AG04449 (cell line): Measurements from ENCODE around the gene THSD4.

Experiments used
- CTCF ChIA-PET: fragments of 350-600 bp; formaldehyde crosslinking; extraction: SDS; loops from one replicate; lab custom pipeline; 2021; ENCODE audit warnings: antibody characterized with exemption; lab: Yijun Ruan, JAX
- POLR2A ChIA-PET: fragments of 400-600, 350-600 bp; formaldehyde crosslinking; extraction: SDS; loops from one replicate; lab custom pipeline; 2020; ENCODE audit warnings: antibody characterized with exemption, inconsistent platforms; lab: Yijun Ruan, JAX
- DNase-seq: peaks from one replicate; pipeline ENCODE4 v3.0.0-alpha.2; 2010; ENCODE audit warnings: low read depth, low spot score
- H3K4me3 ChIP-seq: 2 replicates; pipeline ENCODE4 v1.5.1; 2011; ENCODE audit warnings: low read depth, mild to moderate bottlenecking, control low read depth, low read length
- TF ChIP-seq, protein P1 (sequence below): IDR thresholded peaks from one replicate; pipeline ENCODE4 v1.5.1; 2011; ENCODE audit warnings: mild to moderate bottlenecking, moderate library complexity, low read length, control low read depth, inconsistent platforms; ENCODE audit not compliant: insufficient read depth; ENCODE audit errors: missing control alignments

Gene THSD4

DNA sequence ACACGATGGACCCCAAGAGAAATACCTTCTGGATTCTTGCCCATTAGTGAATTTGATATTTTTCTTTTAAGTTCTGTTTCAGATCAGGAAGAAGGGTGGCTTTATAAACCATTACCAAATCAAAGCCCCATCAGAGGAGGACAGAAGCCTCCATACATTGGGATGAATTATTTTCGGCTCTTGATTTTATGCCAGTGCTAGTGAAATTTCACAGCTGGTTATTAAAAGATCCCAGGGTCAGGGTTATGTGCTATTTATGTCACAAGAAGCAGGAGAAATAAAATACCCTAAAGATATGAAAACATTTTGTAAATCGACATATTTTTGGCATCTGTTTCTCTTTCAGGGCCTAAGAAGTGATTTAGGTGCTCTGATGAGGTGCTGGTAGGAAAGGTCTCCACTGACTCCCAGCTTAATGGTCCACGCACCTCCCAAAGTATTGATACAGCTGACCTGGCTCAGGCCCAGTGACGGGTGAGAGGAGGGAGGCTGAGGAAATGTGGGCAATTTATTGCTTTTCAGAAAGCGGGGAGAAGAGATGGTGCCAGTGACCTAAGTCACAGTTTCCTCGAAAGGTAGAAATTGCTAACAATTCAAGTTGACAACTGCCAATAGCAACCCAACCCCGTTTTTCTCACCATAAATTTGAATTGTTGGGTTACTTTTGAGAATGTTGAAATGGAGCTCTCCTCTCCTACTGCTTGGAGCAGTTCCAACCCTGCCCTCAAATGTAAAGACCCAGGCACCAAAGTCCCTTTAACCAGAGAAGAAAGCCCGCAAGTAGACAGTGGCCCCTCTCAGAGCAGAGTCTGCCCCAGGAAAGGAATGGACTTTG lies 379.5 kb downstream of the THSD4 start:
- H3K4me3 ChIP-seq: no peak overlapping the region
- ChIA-PET CTCF (interaction anchor here (0.8 to 3.5 kb wide), 2 partner anchors 10 to 306 kb away, joined by 3 to 19 read pairs; no protein-coding TSS in a partner anchor), POLR2A (no interaction called here)
- DNase-seq: no peak
- TF ChIP-seq, protein P1, sequence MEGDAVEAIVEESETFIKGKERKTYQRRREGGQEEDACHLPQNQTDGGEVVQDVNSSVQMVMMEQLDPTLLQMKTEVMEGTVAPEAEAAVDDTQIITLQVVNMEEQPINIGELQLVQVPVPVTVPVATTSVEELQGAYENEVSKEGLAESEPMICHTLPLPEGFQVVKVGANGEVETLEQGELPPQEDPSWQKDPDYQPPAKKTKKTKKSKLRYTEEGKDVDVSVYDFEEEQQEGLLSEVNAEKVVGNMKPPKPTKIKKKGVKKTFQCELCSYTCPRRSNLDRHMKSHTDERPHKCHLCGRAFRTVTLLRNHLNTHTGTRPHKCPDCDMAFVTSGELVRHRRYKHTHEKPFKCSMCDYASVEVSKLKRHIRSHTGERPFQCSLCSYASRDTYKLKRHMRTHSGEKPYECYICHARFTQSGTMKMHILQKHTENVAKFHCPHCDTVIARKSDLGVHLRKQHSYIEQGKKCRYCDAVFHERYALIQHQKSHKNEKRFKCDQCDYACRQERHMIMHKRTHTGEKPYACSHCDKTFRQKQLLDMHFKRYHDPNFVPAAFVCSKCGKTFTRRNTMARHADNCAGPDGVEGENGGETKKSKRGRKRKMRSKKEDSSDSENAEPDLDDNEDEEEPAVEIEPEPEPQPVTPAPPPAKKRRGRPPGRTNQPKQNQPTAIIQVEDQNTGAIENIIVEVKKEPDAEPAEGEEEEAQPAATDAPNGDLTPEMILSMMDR: no peak

DNA sequence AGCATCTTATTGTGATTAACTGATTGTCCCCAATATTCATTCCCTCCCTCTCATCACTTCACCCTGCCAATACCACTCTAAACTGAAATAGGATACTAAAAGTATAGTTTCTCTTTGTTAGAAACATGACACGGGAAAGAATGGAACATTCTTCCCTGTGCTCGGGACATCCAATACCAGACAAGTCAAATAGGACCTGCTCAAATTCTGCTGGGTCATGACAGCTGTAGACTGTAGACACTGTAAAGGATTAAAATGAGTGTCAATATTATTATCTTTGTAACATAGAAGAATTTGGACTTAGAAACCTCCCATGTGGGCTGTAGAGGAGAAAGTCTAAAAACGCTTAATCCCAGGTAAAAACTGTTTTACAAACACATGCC lies 380.1 kb downstream of the THSD4 start:
- no peak overlapping the region for H3K4me3 ChIP-seq
- ChIA-PET POLR2A (no interaction called here), CTCF (interaction anchor here (1.3 to 3.5 kb wide), 2 partner anchors 11 to 35 kb away, joined by 3 to 19 read pairs; no protein-coding TSS in a partner anchor)
- TF ChIP-seq, protein P1: no peak
- DNase-seq: no peak

DNA sequence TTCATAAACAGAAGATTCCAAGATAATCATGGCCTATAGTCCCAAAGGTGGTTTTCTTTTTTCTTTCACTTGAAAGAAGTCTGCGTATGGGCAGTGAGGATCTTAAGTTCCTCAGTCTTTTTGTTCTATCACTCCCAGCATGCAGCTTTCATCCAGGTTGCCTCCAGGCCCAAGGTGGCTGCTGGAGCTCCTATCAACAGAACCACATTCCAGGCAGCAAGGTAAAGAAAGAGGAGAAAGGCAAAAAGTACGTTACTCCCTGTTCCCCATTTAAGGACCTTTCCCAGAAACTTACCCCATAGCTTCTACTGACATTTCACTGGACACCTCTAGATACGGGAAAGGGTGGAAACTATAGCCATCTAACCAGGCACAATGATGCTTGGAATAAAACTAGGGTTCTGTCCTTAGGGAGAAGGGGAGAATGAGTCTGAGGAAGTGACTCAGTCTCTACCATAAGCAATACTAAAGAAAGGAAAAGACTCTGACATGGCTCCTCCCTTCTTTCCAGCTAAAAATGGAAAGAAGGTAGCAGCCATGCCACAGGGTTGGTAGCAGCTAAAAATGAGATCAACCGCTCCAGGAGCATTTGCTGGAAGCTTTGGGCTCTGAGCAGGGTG lies 381.2 kb downstream of the THSD4 start:
- TF ChIP-seq, protein P1: no peak
- no peak for DNase-seq
- H3K4me3 ChIP-seq: no peak overlapping the region
- ChIA-PET POLR2A (no interaction called here), CTCF (interaction anchor here (1.1 to 1.3 kb wide), 4 partner anchors 32 to 306 kb away, joined by 3 to 4 read pairs (median 3); no protein-coding TSS in a partner anchor)

DNA sequence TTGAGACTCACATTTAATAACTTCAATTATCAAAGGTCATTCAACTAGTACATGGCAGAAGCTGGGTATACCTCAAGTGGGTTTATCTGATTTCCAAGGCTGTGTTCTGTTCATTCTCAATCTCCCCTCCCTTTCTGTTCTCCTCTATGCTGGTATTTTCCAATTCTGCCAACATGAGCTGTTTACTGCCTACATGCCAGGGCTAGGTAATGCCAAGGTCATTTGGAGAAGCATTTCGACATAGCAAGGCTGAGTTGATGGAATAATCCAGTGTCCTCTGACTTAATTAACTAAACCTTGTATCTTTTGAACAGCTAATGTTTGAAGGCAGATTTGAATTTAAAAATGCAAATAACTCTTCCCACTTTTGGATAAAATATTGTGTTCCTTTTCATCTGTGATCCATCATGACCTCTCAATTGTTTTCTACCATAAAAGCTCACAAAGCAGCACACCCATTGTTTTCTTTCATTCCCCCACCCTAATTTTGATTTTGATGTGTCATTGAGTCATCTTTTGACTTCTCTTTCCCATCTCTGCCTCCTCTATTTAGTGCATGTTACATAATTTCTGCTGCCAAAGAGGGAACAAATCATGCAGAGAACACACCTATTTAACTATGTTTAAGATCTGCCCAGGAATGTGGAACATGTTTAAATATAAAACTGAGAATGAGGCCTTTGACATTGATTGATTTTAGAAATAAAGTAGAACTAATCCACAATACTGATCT lies 386.2 kb downstream of the THSD4 start:
- DNase-seq: no peak
- no peak overlapping the region for H3K4me3 ChIP-seq
- ChIA-PET POLR2A (no interaction called here), CTCF (no interaction called here)
- TF ChIP-seq, protein P1: no peak

DNA sequence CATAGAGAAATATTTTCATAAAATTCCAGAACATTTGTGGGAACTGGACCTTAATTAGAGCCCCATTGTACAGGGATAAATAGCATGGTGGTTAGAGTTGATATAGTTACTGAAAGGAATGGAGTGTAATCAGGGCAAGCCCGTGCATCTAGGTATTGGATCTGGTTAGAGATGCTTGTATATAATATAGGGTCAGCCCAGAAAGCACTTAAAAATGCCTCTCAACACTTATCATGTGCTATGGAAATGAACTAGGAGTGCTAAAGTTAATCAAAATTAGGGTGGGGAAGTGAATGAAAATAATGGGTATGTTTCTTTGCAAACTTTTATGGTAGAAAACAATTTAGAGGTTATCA lies 386.8 kb downstream of the THSD4 start:
- CTCF ChIA-PET: no interaction called here
- no peak for DNase-seq
- H3K4me3 ChIP-seq: no peak overlapping the region
- TF ChIP-seq, protein P1: no peak
- POLR2A ChIA-PET: no interaction called here
